Fibroblast of mammary gland (primary cell): Measurements from ENCODE around the gene MCF2L.

ENCODE experiments used
- DNase-seq: peaks from one replicate; pipeline ENCODE4 v3.0.0-alpha.2; 2010; ENCODE audit warnings: low read depth
- H3K4me3 ChIP-seq: 2 replicates; pipeline ENCODE4 v1.5.1; 2011; ENCODE audit warnings: low read depth, mild to moderate bottlenecking, low read length, moderate library complexity; ENCODE audit not compliant: control insufficient read depth
- CTCF ChIP-seq: conservative IDR thresholded peaks from 2 replicates; pipeline ENCODE4 v1.5.1; 2011; ENCODE audit warnings: low read depth, low read length, inconsistent platforms; ENCODE audit not compliant: control insufficient read depth, insufficient read depth

MCF2L gene

GRCh38 chr13:113024466-113024865 lies 55.5 kb downstream of the MCF2L start:
- no peak overlapping the region for H3K4me3 ChIP-seq
- TF ChIP-seq CTCF = no peak
- DNase-seq = no peak

- H3K4me3 ChIP-seq = no peak overlapping the region
- DNase-seq = no peak
- TF ChIP-seq CTCF = no peak
Observed at GRCh38 chr13:113026391-113026910, 57.4 kb downstream of the MCF2L start.

- DNase-seq = no peak
- H3K4me3 ChIP-seq = no peak overlapping the region
- no peak for TF ChIP-seq CTCF
Observed at GRCh38 chr13:113027095-113027494, 58.1 kb downstream of the MCF2L start.

- no peak for DNase-seq
- TF ChIP-seq CTCF = no peak
Observed at GRCh38 chr13:113027566-113027965, 58.6 kb downstream of the MCF2L start.

GRCh38 chr13:113028336-113029060 lies 59.5 kb downstream of the MCF2L start:
- no peak overlapping the region for H3K4me3 ChIP-seq
- no peak for DNase-seq
- TF ChIP-seq CTCF = no peak

More at GRCh38 chr13:113027566-113027965, 58.6 kb downstream of the MCF2L start:
- no peak overlapping the region for H3K4me3 ChIP-seq

- H3K4me3 ChIP-seq = no peak overlapping the region
- TF ChIP-seq CTCF = no peak
- no peak for DNase-seq
Observed at GRCh38 chr13:113029061-113029445, 60.0 kb downstream of the MCF2L start.
